SU-DHL-6 (cell line): ENCODE results near the gene SSC5D.

Source experiments
- H2AFZ ChIP-seq: fragments of 200-600 bp; sonication (generic); 2 replicates; pipeline ENCODE4 v1.6.1; 2014; ENCODE audit warnings: low read depth, mild to moderate bottlenecking, moderate library complexity, mixed read lengths, antibody characterized with exemption, low read length; ENCODE audit not compliant: severe bottlenecking
- H3F3A ChIP-seq: fragments of 200-600 bp; shearing (Covaris generic); 2 replicates; pipeline ENCODE4 v1.6.0; 2016; ENCODE audit warnings: antibody characterized with exemption, mild to moderate bottlenecking; ENCODE audit not compliant: insufficient read depth
- H3K27ac ChIP-seq: fragments of 200-600 bp; sonication (generic); 2 replicates; pipeline ENCODE4 v1.5.1; 2016; ENCODE audit warnings: low read depth, mild to moderate bottlenecking, low read length, moderate library complexity, mixed read lengths
- H3K27me3 ChIP-seq: fragments of 200-600 bp; sonication (generic), shearing (Covaris generic); 2 replicates; pipeline ENCODE4 v1.6.0; 2014; ENCODE audit warnings: mild to moderate bottlenecking, low read length
- H3K36me3 ChIP-seq: fragments of 200-600 bp; sonication (generic); 2 replicates; pipeline ENCODE4 v1.6.1; 2014; ENCODE audit warnings: mild to moderate bottlenecking, low read length, mixed read lengths
- H3K4me2 ChIP-seq: fragments of 300-600, 200-600 bp; shearing (Covaris generic), sonication (generic); 2 replicates; pipeline ENCODE4 v1.6.0; 2014; ENCODE audit warnings: low read length, low read depth, mild to moderate bottlenecking; ENCODE audit not compliant: poor library complexity, severe bottlenecking
- H3K4me3 ChIP-seq: fragments of 200-600 bp; sonication (generic); 2 replicates; pipeline ENCODE4 v1.5.1; 2014; ENCODE audit warnings: antibody characterized with exemption, low read length, mild to moderate bottlenecking, mixed read lengths; ENCODE audit not compliant: insufficient read depth, poor library complexity, severe bottlenecking
- H3K79me2 ChIP-seq: fragments of 200-600 bp; sonication (generic); 2 replicates; pipeline ENCODE4 v1.6.1; 2014; ENCODE audit warnings: mild to moderate bottlenecking, low read length, moderate library complexity; ENCODE audit not compliant: insufficient read depth
- H3K9ac ChIP-seq: fragments of 200-600 bp; sonication (generic); 2 replicates; pipeline ENCODE4 v1.7.0; 2014; ENCODE audit warnings: mild to moderate bottlenecking, low read length
- H3K9me2 ChIP-seq: fragments of 200-600 bp; sonication (generic); replicated peaks from 2 replicates; pipeline ENCODE4 v1.6.1; 2014; ENCODE audit warnings: low read length; ENCODE audit not compliant: insufficient read depth
- H3K9me3 ChIP-seq: fragments of 200-600 bp; sonication (generic); 2 replicates; pipeline ENCODE4 v1.6.1; 2014; ENCODE audit warnings: low read length, mixed read lengths; ENCODE audit not compliant: insufficient read depth
- H4K20me1 ChIP-seq: fragments of 200-600 bp; sonication (generic); 2 replicates; pipeline ENCODE4 v1.6.1; 2014; ENCODE audit warnings: low read depth, mild to moderate bottlenecking, antibody characterized with exemption, low read length, moderate library complexity, mixed read lengths
- CTCF ChIP-seq: fragments of 200-600 bp; sonication (generic); IDR thresholded peaks from one replicate; pipeline ENCODE4 v1.5.1; 2017; ENCODE audit warnings: antibody characterized with exemption, mild to moderate bottlenecking, low read length, moderate library complexity; ENCODE audit not compliant: insufficient read depth, poor library complexity, severe bottlenecking
- EZH2phosphoT487 ChIP-seq: fragments of 200-600 bp; sonication (generic), shearing (Covaris generic); conservative IDR thresholded peaks from 2 replicates; pipeline ENCODE4 v1.6.1; 2018; ENCODE audit warnings: mild to moderate bottlenecking, antibody characterized with exemption, low read length, moderate library complexity, mixed read lengths

Gene SSC5D

GRCh38 chr19:55500368-55500952 is 12.2 kb downstream of the SSC5D start:
- Histone ChIP-seq H3K4me2 (no peak overlapping the region), H3K9me2 (no peaks in the 10 kb centered on the region), H3K27me3 (no peaks in the 10 kb centered on the region), H3K36me3 (no peaks in the 10 kb centered on the region), H3K9me3 (no peaks in the 10 kb centered on the region), H3F3A (no peaks in the 10 kb centered on the region), H3K79me2 (no peaks in the 10 kb centered on the region), H3K4me3 (no peak overlapping the region), H2AFZ (no peak overlapping the region), H3K9ac (no peak overlapping the region), H3K27ac (no peak overlapping the region), H4K20me1 (no peaks in the 10 kb centered on the region)
- TF ChIP-seq EZH2phosphoT487 (no peak), CTCF (no peak)

- Histone ChIP-seq H3K4me2 (no peak overlapping the region), H3K4me3 (no peak overlapping the region), H3K36me3 (no peaks in the 10 kb centered on the region), H3K27me3 (no peaks in the 10 kb centered on the region), H3K27ac (no peak overlapping the region), H3F3A (no peaks in the 10 kb centered on the region), H4K20me1 (no peaks in the 10 kb centered on the region), H3K9me2 (no peaks in the 10 kb centered on the region), H3K9ac (no peak overlapping the region), H3K9me3 (no peaks in the 10 kb centered on the region), H2AFZ (no peak overlapping the region), H3K79me2 (no peaks in the 10 kb centered on the region)
- TF ChIP-seq EZH2phosphoT487 (no peak), CTCF (no peak)
Observed at GRCh38 chr19:55502197-55502952, 14.1 kb downstream of the SSC5D start.

- H3K9me3 ChIP-seq: no peaks in the 10 kb centered on the region
- H3K9ac ChIP-seq: no peak overlapping the region
- no peaks in the 10 kb centered on the region for H3K36me3 ChIP-seq
- H3F3A ChIP-seq: no peaks in the 10 kb centered on the region
- no peak overlapping the region for H3K4me3 ChIP-seq
- TF ChIP-seq CTCF (no peak), EZH2phosphoT487 (no peak)
- H2AFZ ChIP-seq: peak overlapping the region; percentile 98
- no peaks in the 10 kb centered on the region for H3K9me2 ChIP-seq
- H3K27ac ChIP-seq: no peak overlapping the region
- H3K79me2 ChIP-seq: no peaks in the 10 kb centered on the region
- no peaks in the 10 kb centered on the region for H4K20me1 ChIP-seq
- H3K4me2 ChIP-seq: no peak overlapping the region
- no peaks in the 10 kb centered on the region for H3K27me3 ChIP-seq
Observed at GRCh38 chr19:55503157-55503501, 14.9 kb downstream of the SSC5D start.
